Measurements from ENCODE around the gene KLK11.

KLK11 gene

DNA sequence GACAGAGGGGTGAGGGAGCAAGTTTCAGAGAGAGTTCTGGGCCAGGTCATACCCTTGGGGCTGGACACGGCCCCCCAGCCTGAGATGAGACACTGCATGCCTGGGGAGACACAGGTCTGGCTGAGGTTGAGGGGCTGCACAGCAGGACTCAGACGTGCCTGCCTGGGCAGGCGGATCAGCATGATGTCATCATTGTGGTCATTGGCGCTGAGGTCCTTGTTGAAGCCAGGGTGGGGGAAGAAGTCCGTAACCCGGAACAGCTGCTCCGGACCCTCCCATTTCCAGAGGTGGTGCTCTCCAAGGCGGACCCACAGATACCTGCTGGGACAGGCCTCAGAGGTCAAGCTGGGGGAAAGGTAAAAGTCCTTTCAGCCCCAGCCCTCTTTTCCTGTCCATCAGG lies 20.0 kb downstream of the KLK11 start:
- Histone ChIP-seq H3K4me1 (ENCODE audit: control insufficient read depth in 2 of 2, insufficient read depth in 2 of 2, low read length in 2 of 2) (no peaks in the 10 kb centered on the region), H3K9me3 (ENCODE audit: control insufficient read depth in 2 of 2, low read length in 2 of 2) (no peaks in the 10 kb centered on the region), H3K4me3 (ENCODE audit: low read length in 2 of 2) (no peak overlapping the region), H3K27ac (ENCODE audit: low read depth in 2 of 2, low read length in 2 of 2) (no peak overlapping the region), H3K36me3 (ENCODE audit: control insufficient read depth in 2 of 2, insufficient read depth in 2 of 2, low read length in 2 of 2) (no peaks in the 10 kb centered on the region), H3K27me3 (ENCODE audit: control insufficient read depth in 2 of 2, insufficient read depth in 2 of 2, low read length in 2 of 2) (peaks cover 4 to 10% of the 10 kb centered on the region in 2 donors), H3K9ac (ENCODE audit: low read depth in 1 of 2, low read length in 2 of 2) (no peak overlapping the region)

DNA sequence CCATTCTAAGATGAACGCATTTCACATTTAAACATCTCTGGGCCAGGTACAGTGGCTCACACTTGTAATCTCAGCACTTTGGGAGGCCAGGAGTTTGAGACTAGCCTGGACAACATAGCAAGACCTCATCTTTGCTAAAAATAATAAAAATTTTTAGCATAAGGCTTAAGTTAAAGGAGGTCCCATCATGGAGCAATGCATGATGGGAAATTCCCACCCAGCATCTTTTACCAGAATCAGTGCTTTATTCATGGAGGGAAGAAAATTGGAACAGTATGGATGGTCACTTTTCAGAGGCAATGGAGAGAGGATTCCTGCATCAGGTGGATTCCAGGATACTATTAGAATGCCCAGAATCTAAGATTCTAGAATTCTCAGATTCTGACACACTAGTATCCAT lies 21.2 kb downstream of the KLK11 start:
- H3K9ac ChIP-seq (ENCODE audit: low read depth in 1 of 2, low read length in 2 of 2) = no peak overlapping the region
- no peaks in the 10 kb centered on the region for H3K36me3 ChIP-seq (ENCODE audit: control insufficient read depth in 2 of 2, insufficient read depth in 2 of 2, low read length in 2 of 2)
- H3K9me3 ChIP-seq (ENCODE audit: control insufficient read depth in 2 of 2, low read length in 2 of 2) = no peaks in the 10 kb centered on the region
- no peak overlapping the region for H3K27ac ChIP-seq (ENCODE audit: low read depth in 2 of 2, low read length in 2 of 2)
- no peaks in the 10 kb centered on the region for H3K4me1 ChIP-seq (ENCODE audit: control insufficient read depth in 2 of 2, insufficient read depth in 2 of 2, low read length in 2 of 2)
- H3K27me3 ChIP-seq (ENCODE audit: control insufficient read depth in 2 of 2, insufficient read depth in 2 of 2, low read length in 2 of 2) = peaks cover 4 to 10% of the 10 kb centered on the region in 2 donors
- no peak overlapping the region for H3K4me3 ChIP-seq (ENCODE audit: low read length in 2 of 2)

DNA sequence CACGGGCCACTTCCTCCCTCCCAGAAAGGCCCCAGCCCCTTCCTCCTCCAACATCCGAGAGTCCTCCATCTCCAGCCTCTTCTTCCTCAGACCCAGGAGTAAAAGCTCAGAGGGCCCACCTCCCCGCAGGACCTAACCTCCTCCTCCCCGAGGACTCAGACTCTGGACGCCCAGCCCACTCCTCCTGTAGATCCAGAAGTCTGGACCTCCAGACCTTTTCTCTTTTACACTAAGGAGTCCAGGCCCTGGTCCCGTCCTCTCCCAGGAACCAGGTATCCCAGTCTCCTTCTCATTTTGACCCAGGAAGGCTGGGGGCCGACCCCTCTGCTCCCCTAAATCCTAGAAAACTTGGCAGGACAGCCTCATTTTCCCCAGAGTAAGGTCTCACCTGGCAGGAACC lies 23.1 kb downstream of the KLK11 start:
- no peaks in the 10 kb centered on the region for H3K9me3 ChIP-seq (ENCODE audit: control insufficient read depth in 2 of 2, low read length in 2 of 2)
- peaks cover 4 to 7% of the 10 kb centered on the region in 2 donors for H3K27me3 ChIP-seq (ENCODE audit: control insufficient read depth in 2 of 2, insufficient read depth in 2 of 2, low read length in 2 of 2)
- no peak overlapping the region for H3K27ac ChIP-seq (ENCODE audit: low read depth in 2 of 2, low read length in 2 of 2)

DNA sequence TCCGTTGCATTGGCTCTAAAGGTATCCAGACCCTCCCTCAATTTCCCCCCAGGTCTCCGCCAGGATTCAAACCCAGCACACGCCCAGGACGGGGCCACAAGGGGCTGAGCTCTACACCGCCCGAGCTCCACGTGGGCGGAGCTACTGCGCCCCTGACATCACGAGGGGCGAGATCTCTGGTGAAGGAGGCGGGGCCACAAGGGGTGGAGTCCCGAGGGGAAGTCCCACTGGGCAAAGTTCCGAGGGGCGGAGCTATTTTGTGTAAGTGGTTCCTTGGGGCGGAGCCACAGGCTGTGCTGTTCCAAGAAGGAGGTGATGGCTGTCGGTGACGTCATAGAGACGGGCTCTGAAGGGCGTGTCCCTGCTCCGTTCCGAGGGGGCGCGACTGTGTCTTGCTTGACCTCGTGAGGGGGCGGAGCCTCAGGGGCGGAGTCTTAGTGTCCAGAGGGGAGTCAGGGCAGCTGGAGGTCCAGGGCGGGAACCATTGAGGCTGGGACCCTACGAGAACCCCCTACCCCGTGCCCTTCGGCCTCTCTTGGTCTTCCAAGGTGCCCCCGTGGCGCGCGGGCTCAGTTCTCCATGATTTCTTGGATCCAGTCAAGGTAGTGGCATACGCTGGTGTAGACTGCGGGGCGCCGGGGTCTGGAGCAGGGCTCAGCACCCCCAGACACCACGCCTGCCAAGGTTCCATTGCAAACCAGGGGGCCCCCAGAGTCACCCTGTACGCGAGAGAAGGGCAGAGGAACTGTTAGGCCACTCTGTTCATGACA lies 23.7 kb downstream of the KLK11 start:
- no peak overlapping the region for H3K9ac ChIP-seq (ENCODE audit: low read depth in 1 of 2, low read length in 2 of 2)
- no peak overlapping the region for H3K27ac ChIP-seq (ENCODE audit: low read depth in 2 of 2, low read length in 2 of 2)
- H3K4me1 ChIP-seq (ENCODE audit: control insufficient read depth in 2 of 2, insufficient read depth in 2 of 2, low read length in 2 of 2) = no peaks in the 10 kb centered on the region
- no peaks in the 10 kb centered on the region for H3K9me3 ChIP-seq (ENCODE audit: control insufficient read depth in 2 of 2, low read length in 2 of 2)
- H3K4me3 ChIP-seq (ENCODE audit: low read length in 2 of 2) = no peak overlapping the region
- H3K27me3 ChIP-seq (ENCODE audit: control insufficient read depth in 2 of 2, insufficient read depth in 2 of 2, low read length in 2 of 2) = peaks cover 4 to 7% of the 10 kb centered on the region in 2 donors
- H3K36me3 ChIP-seq (ENCODE audit: control insufficient read depth in 2 of 2, insufficient read depth in 2 of 2, low read length in 2 of 2) = no peaks in the 10 kb centered on the region

More for the DNA sequence above, 23.1 kb downstream of the KLK11 start:
- Histone ChIP-seq H3K4me1 (ENCODE audit: control insufficient read depth in 2 of 2, insufficient read depth in 2 of 2, low read length in 2 of 2) (no peaks in the 10 kb centered on the region), H3K36me3 (ENCODE audit: control insufficient read depth in 2 of 2, insufficient read depth in 2 of 2, low read length in 2 of 2) (no peaks in the 10 kb centered on the region), H3K9ac (ENCODE audit: low read depth in 1 of 2, low read length in 2 of 2) (no peak overlapping the region), H3K4me3 (ENCODE audit: low read length in 2 of 2) (no peak overlapping the region)

DNA sequence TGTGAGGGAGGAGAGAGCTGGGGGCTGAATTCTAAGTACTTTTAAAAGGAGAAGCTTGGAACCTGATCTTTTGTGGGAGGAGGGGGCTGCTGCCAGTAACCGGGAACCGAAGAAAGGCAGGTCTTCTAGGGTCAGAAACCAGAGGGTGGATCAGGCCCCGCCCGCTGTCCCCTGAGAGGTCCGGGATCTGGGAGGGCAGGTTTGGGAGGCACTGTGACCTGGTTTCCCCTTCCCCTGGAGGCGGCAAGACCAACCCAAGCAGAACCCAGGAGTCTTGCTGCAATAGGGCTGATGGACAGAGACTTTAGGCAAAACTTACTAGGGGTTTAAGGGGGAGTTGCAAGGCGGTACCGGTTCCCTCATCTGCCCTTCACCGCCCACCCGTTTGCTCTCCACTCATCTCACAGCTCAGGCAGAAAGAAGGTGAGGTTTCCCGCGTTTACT lies 24.3 kb downstream of the KLK11 start:
- Histone ChIP-seq H3K4me1 (ENCODE audit: control insufficient read depth in 2 of 2, insufficient read depth in 2 of 2, low read length in 2 of 2) (no peaks in the 10 kb centered on the region), H3K36me3 (ENCODE audit: control insufficient read depth in 2 of 2, insufficient read depth in 2 of 2, low read length in 2 of 2) (no peaks in the 10 kb centered on the region), H3K9me3 (ENCODE audit: control insufficient read depth in 2 of 2, low read length in 2 of 2) (no peaks in the 10 kb centered on the region), H3K27ac (ENCODE audit: low read depth in 2 of 2, low read length in 2 of 2) (no peak overlapping the region), H3K27me3 (ENCODE audit: control insufficient read depth in 2 of 2, insufficient read depth in 2 of 2, low read length in 2 of 2) (peaks cover 3 to 7% of the 10 kb centered on the region in 2 donors), H3K9ac (ENCODE audit: low read depth in 1 of 2, low read length in 2 of 2) (no peak overlapping the region), H3K4me3 (ENCODE audit: low read length in 2 of 2) (no peak overlapping the region)

DNA sequence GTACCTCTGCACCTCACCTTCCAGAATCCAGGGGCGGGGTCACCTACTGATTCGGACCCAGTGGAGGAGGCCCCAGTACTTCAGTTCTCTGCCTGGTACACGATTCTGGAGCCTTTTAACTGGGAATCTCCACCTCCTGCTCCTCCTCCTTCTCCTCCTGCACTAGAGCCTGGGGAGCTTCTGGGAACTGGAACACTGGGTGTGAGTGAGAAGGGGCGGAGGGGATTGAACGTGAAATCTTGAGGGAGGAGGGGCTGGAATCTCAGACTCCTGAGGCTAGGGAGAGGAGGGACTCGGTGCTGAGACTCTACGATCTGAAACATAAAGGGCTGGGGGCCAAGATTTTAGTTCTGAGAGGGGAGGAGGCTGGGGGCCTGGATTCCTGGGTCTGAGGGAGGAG lies 24.9 kb downstream of the KLK11 start, which contains the start of gene KLK8:
Gene KLK8, minus strand, starts transcription at position 90 of the 400 bp plus-strand sequence. CDS start 437 bp downstream, outside the sequence.
- Histone ChIP-seq H3K36me3 (ENCODE audit: control insufficient read depth in 2 of 2, insufficient read depth in 2 of 2, low read length in 2 of 2) (no peaks in the 10 kb centered on the region), H3K27me3 (ENCODE audit: control insufficient read depth in 2 of 2, insufficient read depth in 2 of 2, low read length in 2 of 2) (peaks cover 3 to 7% of the 10 kb centered on the region in 2 donors), H3K9ac (ENCODE audit: low read depth in 1 of 2, low read length in 2 of 2) (no peak within 1 kb of the TSS), H3K27ac (ENCODE audit: low read depth in 2 of 2, low read length in 2 of 2) (no peak within 1 kb of the TSS), H3K4me1 (ENCODE audit: control insufficient read depth in 2 of 2, insufficient read depth in 2 of 2, low read length in 2 of 2) (no peaks in the 10 kb centered on the region), H3K9me3 (ENCODE audit: control insufficient read depth in 2 of 2, low read length in 2 of 2) (no peaks in the 10 kb centered on the region), H3K4me3 (ENCODE audit: low read length in 2 of 2) (no peak within 1 kb of the TSS)

DNA sequence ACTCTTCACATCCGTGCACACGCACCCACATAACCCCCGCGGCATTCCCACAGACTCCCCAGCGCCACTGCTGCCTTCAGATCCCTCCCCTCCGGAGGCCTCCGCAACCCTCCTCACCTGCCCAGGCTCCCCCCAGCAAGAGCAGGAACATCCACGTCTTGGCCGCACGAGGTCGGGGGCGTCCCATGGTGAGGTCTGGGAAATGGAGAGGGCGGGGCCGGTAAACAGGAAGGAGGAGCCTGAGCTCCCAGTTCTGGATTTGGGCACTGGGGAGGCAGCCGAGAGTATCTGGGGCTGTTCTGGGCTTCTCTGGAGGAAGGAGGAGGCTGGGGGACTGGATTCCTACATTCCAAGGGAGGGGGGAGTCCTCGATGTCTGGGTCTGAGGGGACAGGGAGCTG lies 25.4 kb downstream of the KLK11 start:
- Histone ChIP-seq H3K27me3 (ENCODE audit: control insufficient read depth in 2 of 2, insufficient read depth in 2 of 2, low read length in 2 of 2) (peaks cover 3 to 7% of the 10 kb centered on the region in 2 donors), H3K9me3 (ENCODE audit: control insufficient read depth in 2 of 2, low read length in 2 of 2) (no peaks in the 10 kb centered on the region), H3K36me3 (ENCODE audit: control insufficient read depth in 2 of 2, insufficient read depth in 2 of 2, low read length in 2 of 2) (no peaks in the 10 kb centered on the region), H3K4me3 (ENCODE audit: low read length in 2 of 2) (no peak overlapping the region), H3K4me1 (ENCODE audit: control insufficient read depth in 2 of 2, insufficient read depth in 2 of 2, low read length in 2 of 2) (no peaks in the 10 kb centered on the region), H3K9ac (ENCODE audit: low read depth in 1 of 2, low read length in 2 of 2) (no peak overlapping the region), H3K27ac (ENCODE audit: low read depth in 2 of 2, low read length in 2 of 2) (no peak overlapping the region)

DNA sequence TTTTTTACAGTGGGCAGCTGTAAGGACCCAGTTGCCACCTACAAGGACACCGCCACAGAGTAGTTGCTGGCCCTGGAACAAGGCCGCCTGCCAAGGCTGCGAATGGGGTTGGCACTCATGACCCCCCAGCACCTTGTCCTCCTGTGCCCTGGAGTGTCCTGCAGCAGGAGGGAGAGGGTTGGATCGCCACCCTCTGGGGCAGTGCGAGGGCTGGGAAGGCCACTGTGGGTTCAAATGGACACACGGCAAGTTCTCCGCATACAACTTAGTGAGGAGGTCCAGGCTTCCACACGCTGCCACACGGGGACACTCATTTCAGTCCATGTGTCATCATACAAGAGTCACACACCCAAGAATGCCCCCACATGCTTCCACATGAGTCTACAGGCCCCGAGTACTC lies 26.0 kb downstream of the KLK11 start:
- Histone ChIP-seq H3K27me3 (ENCODE audit: control insufficient read depth in 2 of 2, insufficient read depth in 2 of 2, low read length in 2 of 2) (peaks cover 3 to 7% of the 10 kb centered on the region in 2 donors), H3K4me1 (ENCODE audit: control insufficient read depth in 2 of 2, insufficient read depth in 2 of 2, low read length in 2 of 2) (no peaks in the 10 kb centered on the region), H3K9me3 (ENCODE audit: control insufficient read depth in 2 of 2, low read length in 2 of 2) (no peaks in the 10 kb centered on the region), H3K9ac (ENCODE audit: low read depth in 1 of 2, low read length in 2 of 2) (no peak overlapping the region), H3K27ac (ENCODE audit: low read depth in 2 of 2, low read length in 2 of 2) (no peak overlapping the region), H3K4me3 (ENCODE audit: low read length in 2 of 2) (no peak overlapping the region), H3K36me3 (ENCODE audit: control insufficient read depth in 2 of 2, insufficient read depth in 2 of 2, low read length in 2 of 2) (no peaks in the 10 kb centered on the region)

DNA sequence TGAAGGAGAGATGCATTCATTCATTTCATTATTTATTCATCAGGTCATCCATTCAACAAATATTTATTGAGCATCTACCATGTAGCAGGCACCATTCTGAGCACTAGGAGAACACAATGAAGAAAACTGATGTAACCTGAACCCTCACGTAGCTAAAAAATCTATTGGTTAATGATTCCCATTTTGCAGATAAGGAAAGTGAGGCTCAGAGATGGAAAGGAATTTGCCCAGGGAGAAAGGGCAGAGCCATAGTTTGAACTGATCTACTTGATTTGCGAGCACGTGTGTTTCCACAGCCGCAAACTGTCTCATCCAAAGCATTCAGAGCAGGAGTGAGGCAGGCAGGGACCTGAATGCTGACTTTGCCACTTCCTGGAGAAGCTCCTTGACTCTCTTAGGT lies 27.7 kb downstream of the KLK11 start:
- no peaks in the 10 kb centered on the region for H3K9me3 ChIP-seq (ENCODE audit: control insufficient read depth in 2 of 2, low read length in 2 of 2)
- H3K9ac ChIP-seq (ENCODE audit: low read depth in 1 of 2, low read length in 2 of 2) = no peak overlapping the region
- H3K36me3 ChIP-seq (ENCODE audit: control insufficient read depth in 2 of 2, insufficient read depth in 2 of 2, low read length in 2 of 2) = no peaks in the 10 kb centered on the region
- no peak overlapping the region for H3K4me3 ChIP-seq (ENCODE audit: low read length in 2 of 2)
- H3K27ac ChIP-seq (ENCODE audit: low read depth in 2 of 2, low read length in 2 of 2) = no peak overlapping the region
- peaks cover 3 to 7% of the 10 kb centered on the region in 2 donors for H3K27me3 ChIP-seq (ENCODE audit: control insufficient read depth in 2 of 2, insufficient read depth in 2 of 2, low read length in 2 of 2)
- no peaks in the 10 kb centered on the region for H3K4me1 ChIP-seq (ENCODE audit: control insufficient read depth in 2 of 2, insufficient read depth in 2 of 2, low read length in 2 of 2)

DNA sequence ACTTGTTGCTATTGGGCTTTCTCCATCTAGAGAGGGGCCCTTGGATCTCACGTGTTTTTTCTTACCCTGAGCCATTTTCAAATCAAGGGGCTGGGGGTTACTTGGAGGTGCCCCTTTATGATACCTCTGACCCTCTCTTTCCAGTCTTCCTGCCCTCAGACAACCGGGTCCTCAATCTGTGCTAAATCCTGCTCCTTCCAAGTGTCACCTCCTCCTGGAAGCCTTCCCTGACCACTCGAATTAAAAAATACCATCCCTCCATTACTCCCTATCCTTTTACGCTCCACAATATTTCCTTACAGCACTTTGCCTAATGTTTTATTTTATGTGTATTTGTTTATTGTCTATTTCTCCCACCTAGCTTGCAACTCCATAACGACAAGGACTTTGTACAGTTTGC lies 28.4 kb downstream of the KLK11 start:
- no peak overlapping the region for H3K27ac ChIP-seq (ENCODE audit: low read depth in 2 of 2, low read length in 2 of 2)
- no peaks in the 10 kb centered on the region for H3K36me3 ChIP-seq (ENCODE audit: control insufficient read depth in 2 of 2, insufficient read depth in 2 of 2, low read length in 2 of 2)
- peaks cover 3 to 7% of the 10 kb centered on the region in 2 donors for H3K27me3 ChIP-seq (ENCODE audit: control insufficient read depth in 2 of 2, insufficient read depth in 2 of 2, low read length in 2 of 2)
- no peaks in the 10 kb centered on the region for H3K4me1 ChIP-seq (ENCODE audit: control insufficient read depth in 2 of 2, insufficient read depth in 2 of 2, low read length in 2 of 2)
- no peak overlapping the region for H3K9ac ChIP-seq (ENCODE audit: low read depth in 1 of 2, low read length in 2 of 2)
- no peaks in the 10 kb centered on the region for H3K9me3 ChIP-seq (ENCODE audit: control insufficient read depth in 2 of 2, low read length in 2 of 2)
- no peak overlapping the region for H3K4me3 ChIP-seq (ENCODE audit: low read length in 2 of 2)
